Liver (tissue), 3 donors: ENCODE results near the gene LLGL2.

Experiments used
- EGR1 ChIP-seq, 2 donors: IDR thresholded peaks; 2 replicates each; pipeline ENCODE4 v1.6.1; 2016 to 2018; ENCODE audit warnings: antibody characterized with exemption in 2 of 2, low read depth in 2 of 2
- FOXA1 ChIP-seq: IDR thresholded peaks from 2 replicates; pipeline ENCODE4 v1.6.1; 2016; ENCODE audit warnings: antibody characterized with exemption
- FOXA2 ChIP-seq: IDR thresholded peaks from 2 replicates; pipeline ENCODE4 v1.6.1; 2016; ENCODE audit warnings: antibody characterized with exemption
- GABPA ChIP-seq, 2 donors: IDR thresholded peaks in 1 of 2; conservative IDR thresholded peaks in 1 of 2; 2 replicates each; pipeline ENCODE4 v1.6.1; 2016; ENCODE audit warnings: antibody characterized with exemption in 2 of 2, mild to moderate bottlenecking in 1 of 2, moderate library complexity in 1 of 2
- HNF4G ChIP-seq: IDR thresholded peaks from 2 replicates; pipeline ENCODE4 v1.6.1; 2016; ENCODE audit warnings: antibody characterized with exemption
- JUND ChIP-seq, 2 donors: IDR thresholded peaks; 2 replicates each; pipeline ENCODE4 v1.6.1; 2016; ENCODE audit warnings: antibody characterized with exemption in 2 of 2
- RAD21 ChIP-seq, 2 donors: IDR thresholded peaks; 2 replicates each; pipeline ENCODE4 v1.6.1; 2016; ENCODE audit warnings: antibody characterized with exemption in 2 of 2, mild to moderate bottlenecking in 2 of 2
- RXRA ChIP-seq, 2 donors: IDR thresholded peaks; 2 replicates each; pipeline ENCODE4 v1.6.1; 2017 to 2018; ENCODE audit warnings: antibody characterized with exemption in 2 of 2, mild to moderate bottlenecking in 1 of 2
- SP1 ChIP-seq: IDR thresholded peaks from 2 replicates; pipeline ENCODE4 v1.6.1; 2018; ENCODE audit warnings: antibody characterized with exemption, mild to moderate bottlenecking
- TAF1 ChIP-seq: conservative IDR thresholded peaks from 2 replicates; pipeline ENCODE4 v1.6.1; 2016; ENCODE audit warnings: antibody characterized with exemption, mild to moderate bottlenecking
- YY1 ChIP-seq: IDR thresholded peaks from 2 replicates; pipeline ENCODE4 v1.6.1; 2016; ENCODE audit warnings: antibody characterized with exemption, mild to moderate bottlenecking
- TF ChIP-seq, protein P1 (sequence below): fragments of 150-350 bp; IDR thresholded peaks from 2 replicates; pipeline ENCODE4 v1.5.1; 2017; ENCODE audit warnings: improper control_type of control experiment, low read depth, low read length; ENCODE audit not compliant: missing input control
- TF ChIP-seq, protein P2 (sequence below): IDR thresholded peaks from 2 replicates; pipeline ENCODE4 v1.6.1; 2016; ENCODE audit warnings: antibody characterized with exemption
- TF ChIP-seq, protein P3 (sequence below): IDR thresholded peaks from 2 replicates; pipeline ENCODE4 v1.6.1; 2016; ENCODE audit warnings: antibody characterized with exemption, mild to moderate bottlenecking
- donor health status: healthy.
- donor health status: healthy.

DNA sequence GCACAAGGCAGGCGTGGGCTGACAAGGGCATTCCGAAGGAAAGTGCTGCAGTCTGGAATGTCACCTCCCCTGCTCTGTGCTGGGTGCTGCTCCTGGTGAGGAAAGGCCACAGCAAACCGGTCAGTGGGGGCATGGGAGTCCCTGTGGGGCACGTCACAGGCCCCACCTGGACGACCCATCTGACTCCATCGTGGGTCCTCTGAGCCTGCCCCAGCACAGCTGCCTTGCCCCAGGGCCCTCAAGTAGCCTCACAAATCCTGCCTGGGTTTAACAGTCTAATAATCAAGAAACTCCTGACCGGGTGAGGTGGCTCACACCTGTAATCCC lies 59.3 kb downstream of the LLGL2 start:
- TF ChIP-seq, protein P1, sequence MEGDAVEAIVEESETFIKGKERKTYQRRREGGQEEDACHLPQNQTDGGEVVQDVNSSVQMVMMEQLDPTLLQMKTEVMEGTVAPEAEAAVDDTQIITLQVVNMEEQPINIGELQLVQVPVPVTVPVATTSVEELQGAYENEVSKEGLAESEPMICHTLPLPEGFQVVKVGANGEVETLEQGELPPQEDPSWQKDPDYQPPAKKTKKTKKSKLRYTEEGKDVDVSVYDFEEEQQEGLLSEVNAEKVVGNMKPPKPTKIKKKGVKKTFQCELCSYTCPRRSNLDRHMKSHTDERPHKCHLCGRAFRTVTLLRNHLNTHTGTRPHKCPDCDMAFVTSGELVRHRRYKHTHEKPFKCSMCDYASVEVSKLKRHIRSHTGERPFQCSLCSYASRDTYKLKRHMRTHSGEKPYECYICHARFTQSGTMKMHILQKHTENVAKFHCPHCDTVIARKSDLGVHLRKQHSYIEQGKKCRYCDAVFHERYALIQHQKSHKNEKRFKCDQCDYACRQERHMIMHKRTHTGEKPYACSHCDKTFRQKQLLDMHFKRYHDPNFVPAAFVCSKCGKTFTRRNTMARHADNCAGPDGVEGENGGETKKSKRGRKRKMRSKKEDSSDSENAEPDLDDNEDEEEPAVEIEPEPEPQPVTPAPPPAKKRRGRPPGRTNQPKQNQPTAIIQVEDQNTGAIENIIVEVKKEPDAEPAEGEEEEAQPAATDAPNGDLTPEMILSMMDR, result no peak
- TF ChIP-seq HNF4G (no peak), EGR1 (IDR thresholded peaks at IDR 0.05; ENCODE audit: low read depth in 2 of 2) (no peak), GABPA (IDR thresholded peaks at IDR 0.05 in 1 of 2, conservative IDR thresholded peaks at IDR 0.05 in 1 of 2) (no peak), FOXA2 (no peak), TAF1 (no peak), RAD21 (IDR thresholded peaks at IDR 0.05) (no peak), FOXA1 (no peak), JUND (IDR thresholded peaks at IDR 0.05) (no peak), SP1 (no peak), RXRA (IDR thresholded peaks at IDR 0.05) (no peak), YY1 (no peak)
- TF ChIP-seq, protein P2, sequence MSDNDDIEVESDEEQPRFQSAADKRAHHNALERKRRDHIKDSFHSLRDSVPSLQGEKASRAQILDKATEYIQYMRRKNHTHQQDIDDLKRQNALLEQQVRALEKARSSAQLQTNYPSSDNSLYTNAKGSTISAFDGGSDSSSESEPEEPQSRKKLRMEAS, result no peak
- TF ChIP-seq, protein P3, sequence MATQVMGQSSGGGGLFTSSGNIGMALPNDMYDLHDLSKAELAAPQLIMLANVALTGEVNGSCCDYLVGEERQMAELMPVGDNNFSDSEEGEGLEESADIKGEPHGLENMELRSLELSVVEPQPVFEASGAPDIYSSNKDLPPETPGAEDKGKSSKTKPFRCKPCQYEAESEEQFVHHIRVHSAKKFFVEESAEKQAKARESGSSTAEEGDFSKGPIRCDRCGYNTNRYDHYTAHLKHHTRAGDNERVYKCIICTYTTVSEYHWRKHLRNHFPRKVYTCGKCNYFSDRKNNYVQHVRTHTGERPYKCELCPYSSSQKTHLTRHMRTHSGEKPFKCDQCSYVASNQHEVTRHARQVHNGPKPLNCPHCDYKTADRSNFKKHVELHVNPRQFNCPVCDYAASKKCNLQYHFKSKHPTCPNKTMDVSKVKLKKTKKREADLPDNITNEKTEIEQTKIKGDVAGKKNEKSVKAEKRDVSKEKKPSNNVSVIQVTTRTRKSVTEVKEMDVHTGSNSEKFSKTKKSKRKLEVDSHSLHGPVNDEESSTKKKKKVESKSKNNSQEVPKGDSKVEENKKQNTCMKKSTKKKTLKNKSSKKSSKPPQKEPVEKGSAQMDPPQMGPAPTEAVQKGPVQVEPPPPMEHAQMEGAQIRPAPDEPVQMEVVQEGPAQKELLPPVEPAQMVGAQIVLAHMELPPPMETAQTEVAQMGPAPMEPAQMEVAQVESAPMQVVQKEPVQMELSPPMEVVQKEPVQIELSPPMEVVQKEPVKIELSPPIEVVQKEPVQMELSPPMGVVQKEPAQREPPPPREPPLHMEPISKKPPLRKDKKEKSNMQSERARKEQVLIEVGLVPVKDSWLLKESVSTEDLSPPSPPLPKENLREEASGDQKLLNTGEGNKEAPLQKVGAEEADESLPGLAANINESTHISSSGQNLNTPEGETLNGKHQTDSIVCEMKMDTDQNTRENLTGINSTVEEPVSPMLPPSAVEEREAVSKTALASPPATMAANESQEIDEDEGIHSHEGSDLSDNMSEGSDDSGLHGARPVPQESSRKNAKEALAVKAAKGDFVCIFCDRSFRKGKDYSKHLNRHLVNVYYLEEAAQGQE, result no peak
